ENCODE results near the gene SLC4A4. TPM values are rescaled to one million over a fixed set of nuclear protein-coding genes. Genes with fewer than 3 reads are reported as not detected.

The SLC4A4 gene
- total RNA-seq, 1 experiment from 2014 or later = 0.92 TPM

- DNase-seq = no peak
- Mint-ChIP-seq H3K4me1 (peaks cover 10% of the 10 kb centered on the region in 2 experiments), H3K9me3 (no peaks in the 10 kb centered on the region), H3K27me3 (ENCODE audit: low read depth) (no peaks in the 10 kb centered on the region), H3K27ac (no peak overlapping the region), H3K36me3 (ENCODE audit: insufficient read depth in 1 of 3, low read depth in 3 of 3) (no peaks in the 10 kb centered on the region), H3K4me3 (no peak overlapping the region)
- Histone ChIP-seq H3K23me2 (ENCODE audit: insufficient read length, low read depth, low read length, poor library complexity, severe bottlenecking) (no peaks in the 10 kb centered on the region), H3K4me2 (ENCODE audit: insufficient read depth, insufficient read length, low read length) (no peak overlapping the region), H3K27me3 (ENCODE audit: insufficient read depth, low read length) (no peaks in the 10 kb centered on the region), H4K8ac (replicated peaks; ENCODE audit: insufficient read length, low read depth, low read length) (no peak overlapping the region), H3K79me1 (ENCODE audit: insufficient read depth, low read depth, low read length, poor library complexity, severe bottlenecking) (no peaks in the 10 kb centered on the region), H2BK15ac (ENCODE audit: low read depth, low read length) (no peak overlapping the region), H2BK5ac (ENCODE audit: insufficient read length, low read length) (no peak overlapping the region), H3K79me2 (ENCODE audit: insufficient read depth, low read length) (no peaks in the 10 kb centered on the region), H4K5ac (ENCODE audit: insufficient read length, low read depth, low read length) (no peak overlapping the region), H3K9me3 (ENCODE audit: control insufficient read depth, low read depth, low read length) (no peaks in the 10 kb centered on the region), H3K9ac (ENCODE audit: extremely low read depth, insufficient read length, low read length) (no peak overlapping the region), H2BK12ac (ENCODE audit: insufficient read length, low read depth, low read length) (no peak overlapping the region), H3K4ac (ENCODE audit: low read depth, low read length) (no peak overlapping the region), H3K23ac (ENCODE audit: insufficient read length, low read depth, low read length) (no peak overlapping the region), H3K56ac (ENCODE audit: insufficient read length, low read depth, low read length) (no peak overlapping the region), H2BK20ac (ENCODE audit: low read depth, low read length, poor library complexity, severe bottlenecking) (no peak overlapping the region), H4K20me1 (ENCODE audit: control insufficient read depth, insufficient read depth, insufficient read length) (no peaks in the 10 kb centered on the region), H3K27ac (ENCODE audit: insufficient read length, low read depth, low read length) (no peak overlapping the region), H3K4me1 (ENCODE audit: insufficient read depth, low read length) (no peaks in the 10 kb centered on the region), H2AFZ (ENCODE audit: low read length) (no peak overlapping the region), H4K91ac (ENCODE audit: insufficient read length, low read depth, low read length) (no peak overlapping the region), H2BK120ac (ENCODE audit: low read depth, low read length, poor library complexity, severe bottlenecking) (no peak overlapping the region), H3K18ac (ENCODE audit: insufficient read length, low read depth, low read length) (no peak overlapping the region), H2AK5ac (ENCODE audit: insufficient read length, low read length) (no peak overlapping the region), H3K14ac (ENCODE audit: insufficient read depth, low read length) (no peak overlapping the region), H3T11ph (ENCODE audit: low read length) (no peak overlapping the region)
- no CpG with 5 or more reads among the region's 1 CpG for WGBS (ENCODE audit: extremely low coverage, insufficient read length, low lambda C conversion rate)
- no peak for TF ChIP-seq CTCF (conservative IDR thresholded peaks at IDR 0.05)
Measured at GRCh38 chr4:71524756-71525155, 185.9 kb downstream of the SLC4A4 start.

All from H9 (cell line).